GM23248 (cell line): Measurements from ENCODE around the gene SDR42E1.

Experiments used
- EZH2 ChIP-seq: fragments of 200-600 bp; sonication (generic); IDR thresholded peaks from 2 replicates; pipeline ENCODE4 v1.6.1; 2018; ENCODE audit warnings: antibody characterized with exemption, mild to moderate bottlenecking; ENCODE audit not compliant: insufficient read depth, poor library complexity, severe bottlenecking
- EZH2phosphoT487 ChIP-seq: fragments of 200-600 bp; sonication (generic); IDR thresholded peaks from 2 replicates; pipeline ENCODE4 v1.6.1; 2018; ENCODE audit warnings: antibody characterized with exemption, moderate library complexity, mild to moderate bottlenecking, low read depth; ENCODE audit not compliant: insufficient read depth

DNA sequence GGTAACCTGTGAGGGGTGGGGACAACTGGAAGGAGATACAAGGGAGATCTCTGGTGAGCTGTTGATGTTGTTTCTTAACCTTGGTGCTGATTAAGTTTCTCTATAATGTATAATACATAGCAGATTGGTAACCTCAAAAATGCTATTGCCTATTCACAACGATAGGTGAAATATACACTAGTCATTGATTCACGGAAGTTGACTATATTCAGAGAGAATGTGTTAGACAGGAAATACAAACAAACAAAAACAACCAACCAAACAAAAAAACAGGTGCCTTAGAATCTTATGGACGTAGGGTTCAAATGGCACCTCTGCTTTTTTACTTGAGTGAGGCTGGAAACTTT is 45.3 kb upstream of the SDR42E1 start:
- TF ChIP-seq EZH2phosphoT487 (no peak), EZH2 (no peak)
